ENCODE results near the gene PLA2G4D.

Gene PLA2G4D

GRCh38 chr15:42032376-42033213 is 61.8 kb downstream of the PLA2G4D start:
- DNase-seq (ENCODE audit: extremely low read depth in 1 of 2, low read depth in 1 of 2) = no peak

GRCh38 chr15:42031198-42031915 is 63.0 kb downstream of the PLA2G4D start:
- no peak for DNase-seq (ENCODE audit: extremely low read depth in 1 of 2, low read depth in 1 of 2)

- no peak for DNase-seq (ENCODE audit: extremely low read depth in 1 of 2, low read depth in 1 of 2)
Observed at GRCh38 chr15:42027521-42027920, 66.8 kb downstream of the PLA2G4D start.

- DNase-seq (ENCODE audit: extremely low read depth in 1 of 2, low read depth in 1 of 2) = no peak
Observed at GRCh38 chr15:42024303-42024702, 70.1 kb downstream of the PLA2G4D start.

GRCh38 chr15:42021593-42021992 is 72.8 kb downstream of the PLA2G4D start:
- DNase-seq (ENCODE audit: extremely low read depth in 1 of 2, low read depth in 1 of 2) = no peak

- no peak for DNase-seq (ENCODE audit: extremely low read depth in 1 of 2, low read depth in 1 of 2)
Observed at GRCh38 chr15:42020713-42021273, 73.6 kb downstream of the PLA2G4D start, which contains the start of gene PLA2G4E. Gene PLA2G4E (minus strand): TSS chr15:42021042. CDS start chr15:42021030, 12 bp downstream.

- DNase-seq (ENCODE audit: extremely low read depth in 1 of 2, low read depth in 1 of 2) = no peak
Observed at GRCh38 chr15:42018306-42019224, 75.8 kb downstream of the PLA2G4D start.

Data from activated CD8-positive, alpha-beta memory T cell treated with anti-CD3 and anti-CD28 coated beads for 1 hour (primary cell).